Adipocyte (in vitro differentiated cells): ENCODE measurements around the gene TUBGCP2.
"Not testable (repeated sequence)": the region's sequence is repeated elsewhere in the genome, so short reads cannot be mapped to it uniquely, and the experiment has no call there.

ENCODE experiments used
- DNase-seq: peaks from one replicate; pipeline ENCODE4 v3.0.0-alpha.2; 2015; ENCODE audit warnings: low read depth
- H3K27me3 ChIP-seq: replicated peaks from 2 replicates; pipeline ENCODE4 v1.7.0; 2013; ENCODE audit warnings: mild to moderate bottlenecking, low read length, moderate library complexity; ENCODE audit not compliant: control insufficient read depth, insufficient read depth
- H3K36me3 ChIP-seq: 2 replicates; pipeline ENCODE4 v1.7.0; 2013; ENCODE audit warnings: low read length, mild to moderate bottlenecking, moderate library complexity; ENCODE audit not compliant: control insufficient read depth, insufficient read depth, severe bottlenecking
- H3K4me1 ChIP-seq: 2 replicates; pipeline ENCODE4 v1.7.0; 2013; ENCODE audit warnings: mild to moderate bottlenecking, low read length, moderate library complexity; ENCODE audit not compliant: control insufficient read depth, insufficient read depth
- H3K4me3 ChIP-seq: 2 replicates; pipeline ENCODE4 v1.7.0; 2013; ENCODE audit warnings: mild to moderate bottlenecking, low read length, moderate library complexity
- H3K9ac ChIP-seq: 2 replicates; pipeline ENCODE4 v1.7.0; 2013; ENCODE audit warnings: mild to moderate bottlenecking, low read length, moderate library complexity
- H3K9me3 ChIP-seq: 2 replicates; pipeline ENCODE4 v1.7.0; 2013; ENCODE audit warnings: mild to moderate bottlenecking, low read length, moderate library complexity; ENCODE audit not compliant: control insufficient read depth

The TUBGCP2 gene

DNA sequence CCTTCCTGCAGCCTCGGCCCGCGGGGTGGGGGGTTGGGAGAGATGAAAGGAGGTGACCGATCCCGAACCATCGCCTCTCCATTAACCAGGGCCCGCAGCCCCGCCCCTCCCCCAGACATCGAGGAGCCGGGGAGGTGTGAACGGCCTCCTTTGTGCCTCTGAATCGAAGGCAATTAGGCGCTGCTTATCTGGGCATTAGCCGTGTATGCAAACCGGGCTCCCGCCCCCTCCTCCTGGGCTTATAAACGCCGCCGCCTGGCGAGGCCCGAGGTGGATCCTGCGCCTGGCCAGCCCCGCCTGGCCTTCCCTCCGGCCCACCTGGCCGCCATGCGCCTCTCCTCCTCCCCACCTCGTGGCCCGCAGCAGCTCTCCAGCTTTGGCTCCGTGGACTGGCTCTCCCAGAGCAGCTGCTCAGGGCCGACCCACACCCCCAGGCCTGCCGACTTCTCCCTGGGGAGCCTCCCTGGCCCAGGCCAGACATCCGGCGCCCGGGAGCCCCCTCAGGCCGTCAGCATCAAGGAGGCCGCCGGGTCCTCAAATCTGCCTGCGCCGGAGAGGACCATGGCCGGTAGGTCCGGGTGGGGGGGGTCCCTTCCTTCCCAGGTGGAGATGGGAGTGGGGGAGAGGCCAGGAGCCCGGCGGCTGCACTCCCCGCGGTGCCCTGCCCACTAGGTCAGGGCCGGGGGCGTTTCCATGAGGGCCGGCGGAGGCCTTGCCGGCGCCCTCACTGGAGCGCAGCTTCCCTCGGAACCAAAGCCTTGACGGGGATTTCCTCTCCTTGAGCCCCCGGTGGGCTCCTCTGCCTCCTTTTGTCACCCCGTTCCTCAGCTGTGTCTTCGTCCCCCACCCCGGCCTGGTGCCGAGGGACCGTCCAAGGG is 70.8 kb downstream of the TUBGCP2 start, which contains the start of gene VENTX:
TSS of gene VENTX (plus strand) at position 268 of the 878 bp plus-strand sequence. CDS start at position 328, 60 bp downstream.
- H3K9me3 ChIP-seq, result no peaks in the 10 kb centered on the region
- no peak for DNase-seq
- peaks cover 28% of the 10 kb centered on the region for H3K27me3 ChIP-seq
- no peaks in the 10 kb centered on the region for H3K4me1 ChIP-seq
- no peaks in the 10 kb centered on the region for H3K36me3 ChIP-seq
- H3K4me3 ChIP-seq, result no peak within 1 kb of the TSS
- no peak within 1 kb of the TSS for H3K9ac ChIP-seq

DNA sequence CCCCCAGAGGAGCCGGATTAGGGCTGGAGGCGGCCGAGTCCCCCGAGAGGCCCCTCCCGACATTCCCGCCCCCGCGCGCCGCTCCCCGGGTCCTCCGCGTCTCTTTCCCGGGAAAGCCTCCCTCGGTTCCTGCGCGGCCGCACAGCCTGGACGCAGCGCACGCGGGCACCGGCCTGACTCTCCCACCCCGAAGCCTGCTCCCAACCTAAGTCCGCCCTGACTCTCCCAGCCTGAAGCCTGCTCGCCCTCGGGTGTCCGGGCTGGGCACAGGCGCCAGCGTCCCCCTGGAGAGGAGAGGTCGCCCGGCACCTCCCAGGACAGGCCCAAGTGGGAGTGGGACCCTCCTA is 71.5 kb downstream of the TUBGCP2 start:
- Histone ChIP-seq H3K4me3 (no peak overlapping the region), H3K9ac (no peak overlapping the region), H3K36me3 (no peaks in the 10 kb centered on the region), H3K27me3 (peaks cover 29% of the 10 kb centered on the region), H3K4me1 (no peaks in the 10 kb centered on the region), H3K9me3 (no peaks in the 10 kb centered on the region)
- peak; percentile 22 for DNase-seq

DNA sequence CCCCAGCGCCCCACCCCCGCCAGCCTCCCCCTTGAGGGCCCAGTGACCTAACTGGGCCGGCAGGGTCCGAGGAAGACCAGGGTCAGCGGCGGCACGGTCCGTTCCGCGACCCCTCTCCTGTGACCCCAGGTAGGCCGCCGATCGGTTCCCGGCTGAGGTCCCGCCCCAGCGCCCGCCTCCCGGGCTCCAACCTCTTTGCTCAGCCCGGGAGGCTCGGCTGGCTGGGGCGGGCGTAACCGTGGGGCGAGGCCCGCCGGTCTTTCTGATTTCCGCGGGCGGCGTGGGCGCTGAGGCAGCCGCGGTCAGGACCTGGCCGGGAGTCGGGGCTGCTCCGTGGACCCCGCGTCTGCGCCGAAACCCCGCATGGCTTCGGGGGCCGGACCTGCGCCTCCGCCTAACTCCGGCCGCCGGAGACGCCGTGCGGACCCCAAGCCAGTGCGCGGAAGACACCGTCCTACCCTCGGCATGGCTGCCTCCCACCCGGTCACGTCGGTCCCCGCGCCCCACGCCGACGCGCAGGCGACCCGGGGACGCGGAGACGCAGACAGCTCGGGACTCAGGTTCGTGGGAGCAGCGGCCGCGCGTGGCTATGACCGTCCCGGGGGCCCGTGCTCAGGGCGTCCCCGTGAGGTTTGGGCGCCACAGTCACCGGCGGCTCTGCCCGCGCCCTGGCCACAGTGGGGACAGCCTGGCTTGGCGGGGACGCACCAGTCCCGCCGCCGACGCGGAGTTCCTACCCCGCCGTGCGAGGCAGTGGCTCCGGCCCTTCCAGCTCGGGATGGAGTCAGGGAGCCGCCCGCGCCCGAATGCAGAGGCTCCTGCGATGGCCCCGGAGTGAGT is 72.1 kb downstream of the TUBGCP2 start:
- H3K4me3 ChIP-seq, result no peak overlapping the region
- DNase-seq, result peak; percentile 33
- H3K4me1 ChIP-seq, result no peaks in the 10 kb centered on the region
- H3K27me3 ChIP-seq, result peaks cover 29% of the 10 kb centered on the region
- no peak overlapping the region for H3K9ac ChIP-seq
- H3K9me3 ChIP-seq, result no peaks in the 10 kb centered on the region
- H3K36me3 ChIP-seq, result no peaks in the 10 kb centered on the region

DNA sequence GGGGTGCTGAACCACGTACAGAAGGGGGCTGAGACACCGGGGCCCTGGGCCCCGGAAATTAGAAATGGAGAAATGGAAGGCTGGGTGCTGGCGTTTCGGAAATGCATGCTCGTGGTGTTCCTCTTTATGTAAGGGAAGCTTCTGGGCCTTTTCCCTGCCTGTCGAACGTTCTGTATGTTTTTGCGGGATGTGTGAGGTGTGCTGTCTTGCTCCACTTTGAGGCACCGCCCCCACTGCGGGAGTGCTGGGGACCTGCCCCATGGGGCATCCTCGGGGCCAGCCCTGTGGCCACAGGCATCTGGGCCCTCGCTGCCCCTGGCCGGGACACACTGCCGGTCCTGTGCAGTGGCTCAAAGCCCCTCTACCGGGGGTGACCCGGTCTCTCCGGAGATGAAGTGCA is 72.7 kb downstream of the TUBGCP2 start:
- Histone ChIP-seq H3K27me3 (peaks cover 29% of the 10 kb centered on the region), H3K36me3 (no peaks in the 10 kb centered on the region), H3K9me3 (no peaks in the 10 kb centered on the region), H3K4me3 (no peak overlapping the region), H3K4me1 (no peaks in the 10 kb centered on the region), H3K9ac (no peak overlapping the region)
- DNase-seq, result no peak

DNA sequence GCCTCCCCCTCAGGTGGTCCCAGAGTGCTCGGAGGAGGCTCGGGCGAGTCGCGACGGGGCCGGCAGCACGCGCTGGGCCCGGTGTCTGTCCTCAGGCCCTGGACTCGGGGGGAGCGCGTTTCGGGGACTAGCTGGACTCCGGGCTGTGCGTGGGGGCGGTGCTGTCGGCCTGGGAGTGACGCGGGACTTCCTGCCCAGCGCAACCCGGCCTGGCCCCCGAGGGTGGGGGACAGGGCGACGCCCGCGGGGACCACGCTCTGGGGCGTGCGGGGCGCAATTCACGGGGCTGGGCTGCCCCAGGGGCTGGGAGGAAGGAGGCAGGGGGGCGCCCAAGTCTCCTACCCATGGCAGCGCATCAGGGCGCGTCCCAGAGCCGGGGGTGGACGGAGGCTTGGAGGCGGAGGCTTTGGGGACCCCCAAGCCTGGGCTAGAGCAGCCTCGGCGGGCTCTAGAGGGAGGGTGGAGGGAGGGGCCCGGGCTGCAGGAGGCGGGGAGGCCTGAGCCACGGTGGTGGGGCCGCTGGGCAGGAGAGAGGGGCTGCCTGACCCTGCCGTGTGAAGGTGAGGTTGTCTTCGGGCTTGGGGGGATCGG is 73.3 kb downstream of the TUBGCP2 start:
- Histone ChIP-seq H3K4me1 (no peaks in the 10 kb centered on the region), H3K9ac (no peak overlapping the region), H3K9me3 (no peaks in the 10 kb centered on the region), H3K4me3 (no peak overlapping the region), H3K27me3 (peaks cover 29% of the 10 kb centered on the region), H3K36me3 (no peaks in the 10 kb centered on the region)
- DNase-seq, result peak; percentile 17

DNA sequence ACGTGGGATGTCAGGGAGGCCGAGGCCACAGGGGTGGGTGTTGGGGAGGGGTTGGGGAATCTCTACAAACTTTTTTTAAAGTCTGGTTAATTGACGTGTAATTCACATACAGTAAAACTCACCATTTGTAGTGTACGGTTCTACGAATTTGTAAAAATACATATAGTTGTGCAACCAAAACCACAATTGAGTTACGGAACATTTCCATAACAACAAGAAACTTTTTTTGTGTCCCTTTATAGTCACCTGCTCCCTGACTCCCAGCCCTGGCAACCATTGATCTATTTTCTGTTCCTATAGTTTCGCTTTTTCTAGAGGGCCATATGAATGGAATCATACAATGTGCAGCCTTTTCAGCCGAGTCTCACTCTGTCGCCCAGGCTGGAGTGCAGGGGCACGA is 73.9 kb downstream of the TUBGCP2 start:
- H3K36me3 ChIP-seq, H3K4me3 ChIP-seq, DNase-seq, H3K9me3 ChIP-seq, H3K9ac ChIP-seq, H3K4me1 ChIP-seq: not testable (repeated sequence)
- H3K27me3 ChIP-seq, result peaks cover 29% of the 10 kb centered on the region

DNA sequence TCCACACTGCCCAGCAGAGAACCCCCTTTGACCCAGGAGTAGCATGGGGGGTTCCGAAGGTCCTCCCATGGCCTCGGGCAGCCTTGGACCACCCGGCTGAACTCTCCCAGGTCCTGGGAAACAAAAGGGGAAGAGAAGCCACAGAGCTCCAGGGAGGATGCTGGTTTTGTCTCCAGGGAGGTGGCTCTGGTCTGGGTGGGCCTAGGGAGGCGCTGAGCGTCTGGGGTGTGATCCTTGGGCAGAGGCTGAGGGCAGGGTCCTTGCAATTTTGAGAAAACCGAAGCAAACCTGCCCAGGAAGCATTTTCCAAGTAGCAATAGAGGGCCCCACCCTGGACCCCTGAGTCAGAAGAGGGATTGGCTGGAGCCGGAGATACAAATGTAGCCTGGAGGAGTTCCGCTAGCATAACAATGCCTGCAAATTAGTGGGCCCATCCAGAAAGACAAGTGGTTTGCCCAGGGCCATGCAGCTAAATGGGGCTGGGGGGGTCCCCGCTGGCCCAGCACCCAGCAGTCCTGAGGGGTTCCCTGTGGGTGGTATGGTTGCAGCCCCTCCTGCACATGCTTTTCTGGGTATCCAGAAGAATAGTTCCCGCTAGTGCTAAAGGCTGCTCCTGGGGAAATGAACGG is 76.6 kb downstream of the TUBGCP2 start:
- Histone ChIP-seq H3K27me3 (peaks cover 38% of the 10 kb centered on the region), H3K4me3 (no peak overlapping the region), H3K4me1 (no peaks in the 10 kb centered on the region), H3K9ac (no peak overlapping the region), H3K36me3 (no peaks in the 10 kb centered on the region), H3K9me3 (no peaks in the 10 kb centered on the region)
- no peak for DNase-seq

DNA sequence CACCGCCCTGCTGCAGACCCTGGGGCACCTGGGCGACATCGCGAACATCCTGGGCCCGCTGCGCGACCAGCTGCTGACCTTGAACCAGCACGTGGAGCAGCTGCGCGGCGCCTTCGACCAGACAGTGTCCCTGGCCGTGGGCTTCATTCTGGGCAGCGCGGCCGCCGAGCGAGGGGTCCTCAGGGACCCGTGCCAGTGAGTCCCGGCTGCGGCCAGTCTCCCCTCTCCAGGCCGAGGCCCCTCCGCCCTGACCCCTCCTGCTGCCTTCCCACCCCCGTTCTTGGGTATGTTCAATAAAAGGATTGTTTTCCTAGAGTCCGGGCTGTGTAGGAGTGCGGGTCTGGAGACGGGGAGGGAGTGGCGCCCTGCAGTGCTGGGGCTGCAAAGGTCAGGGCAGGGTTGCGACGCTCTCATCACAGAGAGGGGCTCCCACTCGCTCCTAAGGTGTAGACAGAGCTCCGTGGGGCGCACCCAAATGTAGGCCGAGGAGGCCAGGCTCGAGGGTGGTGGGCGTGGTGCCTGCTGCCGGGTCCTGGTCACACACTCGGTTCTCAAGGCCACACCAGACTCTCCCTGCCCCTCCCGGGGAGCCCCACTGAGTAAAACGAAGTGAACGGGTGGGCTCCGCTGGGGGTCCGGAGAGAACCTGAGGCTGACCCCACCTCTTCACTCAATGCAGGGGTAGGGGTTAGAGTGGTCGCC is 77.3 kb downstream of the TUBGCP2 start:
- no peaks in the 10 kb centered on the region for H3K36me3 ChIP-seq
- peaks cover 40% of the 10 kb centered on the region for H3K27me3 ChIP-seq
- DNase-seq, result no peak
- no peaks in the 10 kb centered on the region for H3K4me1 ChIP-seq
- H3K9me3 ChIP-seq, result no peaks in the 10 kb centered on the region
- no peak overlapping the region for H3K4me3 ChIP-seq
- H3K9ac ChIP-seq, result no peak overlapping the region

DNA sequence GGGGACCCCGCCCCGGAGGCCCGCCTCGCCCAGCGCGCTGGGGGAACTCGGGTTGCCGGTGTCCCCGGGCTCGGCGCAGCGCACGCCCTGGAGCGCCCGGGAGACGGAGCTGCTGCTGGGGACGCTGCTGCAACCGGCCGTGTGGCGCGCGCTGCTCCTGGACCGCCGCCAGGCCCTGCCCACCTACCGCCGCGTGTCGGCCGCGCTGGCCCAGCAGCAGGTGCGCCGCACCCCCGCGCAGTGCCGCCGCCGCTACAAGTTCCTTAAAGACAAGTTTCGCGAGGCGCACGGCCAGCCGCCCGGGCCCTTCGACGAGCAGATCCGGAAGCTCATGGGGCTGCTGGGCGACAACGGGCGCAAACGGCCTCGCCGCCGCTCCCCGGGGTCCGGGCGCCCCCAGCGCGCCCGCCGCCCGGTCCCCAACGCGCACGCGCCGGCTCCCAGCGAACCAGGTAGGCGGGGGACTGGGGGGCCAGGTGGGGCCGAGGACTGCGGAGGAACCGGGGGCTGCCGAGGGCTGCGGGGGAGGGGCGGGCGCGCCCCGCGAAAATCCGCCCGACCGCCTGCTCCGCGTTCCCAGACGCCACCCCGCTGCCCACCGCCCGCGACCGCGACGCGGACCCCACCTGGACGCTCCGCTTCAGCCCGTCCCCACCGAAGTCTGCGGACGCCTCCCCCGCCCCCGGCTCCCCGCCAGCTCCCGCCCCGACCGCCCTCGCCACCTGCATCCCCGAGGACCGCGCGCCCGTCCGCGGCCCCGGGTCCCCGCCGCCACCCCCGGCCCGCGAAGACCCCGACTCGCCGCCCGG is 78.1 kb downstream of the TUBGCP2 start:
- Histone ChIP-seq H3K4me1 (no peaks in the 10 kb centered on the region), H3K4me3 (no peak overlapping the region), H3K9me3 (no peaks in the 10 kb centered on the region), H3K36me3 (no peaks in the 10 kb centered on the region), H3K9ac (no peak overlapping the region), H3K27me3 (peaks cover 45% of the 10 kb centered on the region)
- DNase-seq, result peak; percentile 6

DNA sequence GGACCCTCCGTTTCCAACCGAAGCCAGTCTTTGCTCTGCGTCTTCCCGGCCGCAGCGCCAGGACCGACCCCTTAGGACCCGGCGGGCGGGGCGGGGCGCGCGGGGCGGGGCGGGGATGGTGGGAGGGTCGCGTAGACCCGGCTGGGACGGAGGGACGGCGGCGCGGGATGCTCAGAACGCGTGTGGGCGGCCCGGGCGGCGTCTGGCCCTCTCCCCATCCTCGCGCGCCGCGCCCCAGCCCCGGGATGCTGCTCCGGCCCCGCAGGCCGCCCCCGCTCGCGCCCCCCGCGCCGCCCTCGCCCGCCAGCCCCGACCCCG is 78.7 kb downstream of the TUBGCP2 start, which contains the start of gene UTF1:
TSS of gene UTF1 (plus strand) at position 174 of the 318 bp plus-strand sequence. CDS start at position 246, 72 bp downstream.
- H3K9ac ChIP-seq, result no peak within 1 kb of the TSS

More for the DNA sequence above, 78.7 kb downstream of the TUBGCP2 start, which contains the start of gene UTF1:
- H3K4me3 ChIP-seq, result no peak within 1 kb of the TSS
- no peaks in the 10 kb centered on the region for H3K4me1 ChIP-seq
- no peaks in the 10 kb centered on the region for H3K9me3 ChIP-seq
- DNase-seq, result no peak
- no peaks in the 10 kb centered on the region for H3K36me3 ChIP-seq
- H3K27me3 ChIP-seq, result peaks cover 45% of the 10 kb centered on the region
